ENCODE data around the gene TRIM41.
"Not testable (repeated sequence)": the region's sequence is repeated elsewhere in the genome, so short reads cannot be mapped to it uniquely, and the experiment has no call there.

Gene TRIM41

DNA sequence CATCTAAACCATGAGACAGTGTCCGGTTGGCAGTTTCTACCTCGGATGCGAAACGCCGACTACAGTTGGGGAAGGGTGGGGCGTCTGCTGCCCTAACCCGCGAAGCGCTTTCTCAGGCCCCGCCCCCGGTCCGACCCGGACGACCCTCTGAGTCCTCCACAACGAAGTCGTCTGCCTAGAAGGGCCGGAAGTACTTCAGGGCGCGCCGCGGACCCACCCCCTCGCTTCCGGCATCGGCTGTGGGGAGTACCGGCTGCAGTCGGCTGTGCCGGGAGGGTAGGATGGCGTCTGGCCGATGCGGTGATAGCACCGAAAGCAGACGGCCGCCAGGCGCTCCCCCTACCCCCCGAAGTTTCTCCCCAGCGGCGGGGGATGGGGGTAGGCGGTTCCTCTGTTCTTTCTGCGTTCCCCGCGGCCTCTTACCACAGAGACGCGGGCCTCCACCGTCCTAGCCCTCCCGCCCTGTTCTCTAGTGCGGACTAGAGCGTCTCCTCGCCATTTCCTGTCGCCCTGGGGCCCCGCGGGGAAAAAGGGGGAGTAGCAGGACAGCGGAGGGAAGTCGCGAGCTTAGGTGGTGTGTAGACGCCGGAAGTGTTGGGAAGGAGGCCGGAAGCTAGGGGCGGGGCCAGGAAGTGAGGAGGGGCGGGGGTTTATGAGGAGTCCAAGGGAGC, at the start of gene TRIM41:
TRIM41 (plus strand) TSS at position 224 of the 671 bp plus-strand sequence. CDS start 719 bp downstream, outside the sequence.
- no peak for DNase-seq

DNA sequence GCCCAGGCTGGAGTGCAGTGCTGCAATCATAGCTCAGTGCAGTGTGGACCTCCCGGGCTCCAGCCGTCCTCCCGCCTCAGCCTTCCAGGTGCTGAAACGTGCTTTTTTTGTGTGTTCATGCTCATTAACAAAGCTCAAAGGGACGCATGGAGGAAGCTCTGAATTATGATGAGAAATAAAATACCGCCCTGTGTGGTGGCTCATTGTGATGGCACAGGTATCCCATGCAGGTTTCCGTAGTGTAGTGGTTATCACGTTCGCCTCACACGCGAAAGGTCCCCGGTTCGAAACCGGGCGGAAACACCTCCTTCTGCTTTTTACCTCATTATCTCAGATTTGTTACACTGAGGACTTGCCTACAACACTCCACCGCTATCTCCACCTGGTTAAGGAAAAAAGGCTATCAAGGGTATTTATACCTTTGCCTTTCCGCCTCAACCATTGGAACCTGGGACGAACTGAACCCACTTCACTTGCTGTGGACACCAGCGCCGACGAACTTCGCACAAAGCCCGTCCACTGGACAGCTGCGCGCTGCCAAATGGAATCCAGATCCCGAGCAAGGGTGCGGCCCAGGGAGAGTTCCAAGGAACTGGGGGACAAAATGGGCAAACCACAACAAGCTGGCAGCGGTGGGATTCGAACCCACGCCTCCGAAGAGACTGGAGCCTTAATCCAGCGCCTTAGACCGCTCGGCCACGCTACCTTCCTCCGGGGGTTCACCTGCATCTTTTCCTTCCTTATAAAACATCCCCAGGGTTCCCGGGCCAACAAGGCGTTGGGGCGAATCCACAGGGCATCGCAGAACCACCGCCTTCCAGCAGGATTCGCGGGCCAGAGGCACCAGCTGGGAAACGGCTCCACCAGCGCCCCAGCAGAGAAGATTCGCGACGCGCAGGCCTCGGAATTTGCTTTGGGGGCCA, 49.4 kb upstream of the TRIM41 start:
- DNase-seq, result no peak

DNA sequence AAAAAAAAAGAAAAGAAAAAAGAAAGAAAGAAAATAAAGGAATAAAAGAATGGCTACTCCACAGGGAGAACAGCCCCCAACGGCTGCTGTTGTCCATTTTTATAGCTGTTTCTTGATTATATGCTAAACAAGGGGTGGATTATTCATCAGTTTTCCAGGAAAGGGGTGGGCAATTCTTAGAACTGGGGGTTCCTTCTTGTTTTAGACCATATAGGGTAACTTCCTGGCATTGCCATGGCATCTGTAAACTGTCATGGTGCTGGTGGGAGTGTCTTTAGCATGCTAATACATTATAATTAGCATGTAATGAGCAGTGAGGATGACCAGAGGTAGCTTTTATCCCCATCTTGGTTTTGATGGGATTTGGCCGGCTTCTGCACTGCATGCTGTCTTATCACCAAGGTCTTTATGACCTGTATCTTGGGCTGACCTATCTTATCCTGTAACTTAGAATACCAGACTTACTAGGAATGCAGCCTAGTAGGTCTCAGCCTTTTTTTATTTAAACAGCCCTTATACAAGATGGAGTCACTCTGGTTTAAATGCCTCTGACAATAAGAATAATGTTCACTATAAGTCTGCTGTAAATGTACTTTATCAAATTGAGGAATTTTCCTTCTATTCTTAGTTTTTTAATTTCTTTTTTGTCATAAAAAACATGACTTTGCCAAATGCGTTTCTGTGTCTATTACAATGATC, 46.7 kb upstream of the TRIM41 start:
- DNase-seq, result no peak

DNA sequence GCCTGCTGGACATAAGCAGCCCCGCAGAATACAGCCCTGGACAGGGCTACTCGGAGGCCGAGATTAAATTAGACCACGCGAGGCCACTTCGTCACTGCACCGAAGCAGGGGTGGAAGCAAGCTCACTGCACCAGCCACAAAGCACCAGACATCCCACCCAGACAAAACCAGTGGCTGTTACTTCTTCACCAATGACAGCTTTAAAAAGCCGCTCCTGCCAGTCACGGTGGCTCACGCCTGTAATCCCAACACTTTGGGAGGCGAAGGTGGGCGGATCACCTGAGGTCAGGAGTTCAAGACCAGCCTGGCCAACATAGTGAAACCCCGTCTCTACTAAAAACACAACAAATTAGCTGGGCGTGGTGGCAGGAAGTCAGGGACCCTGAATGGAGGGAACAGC, 45.5 kb upstream of the TRIM41 start:
- not testable (repeated sequence) for DNase-seq

DNA sequence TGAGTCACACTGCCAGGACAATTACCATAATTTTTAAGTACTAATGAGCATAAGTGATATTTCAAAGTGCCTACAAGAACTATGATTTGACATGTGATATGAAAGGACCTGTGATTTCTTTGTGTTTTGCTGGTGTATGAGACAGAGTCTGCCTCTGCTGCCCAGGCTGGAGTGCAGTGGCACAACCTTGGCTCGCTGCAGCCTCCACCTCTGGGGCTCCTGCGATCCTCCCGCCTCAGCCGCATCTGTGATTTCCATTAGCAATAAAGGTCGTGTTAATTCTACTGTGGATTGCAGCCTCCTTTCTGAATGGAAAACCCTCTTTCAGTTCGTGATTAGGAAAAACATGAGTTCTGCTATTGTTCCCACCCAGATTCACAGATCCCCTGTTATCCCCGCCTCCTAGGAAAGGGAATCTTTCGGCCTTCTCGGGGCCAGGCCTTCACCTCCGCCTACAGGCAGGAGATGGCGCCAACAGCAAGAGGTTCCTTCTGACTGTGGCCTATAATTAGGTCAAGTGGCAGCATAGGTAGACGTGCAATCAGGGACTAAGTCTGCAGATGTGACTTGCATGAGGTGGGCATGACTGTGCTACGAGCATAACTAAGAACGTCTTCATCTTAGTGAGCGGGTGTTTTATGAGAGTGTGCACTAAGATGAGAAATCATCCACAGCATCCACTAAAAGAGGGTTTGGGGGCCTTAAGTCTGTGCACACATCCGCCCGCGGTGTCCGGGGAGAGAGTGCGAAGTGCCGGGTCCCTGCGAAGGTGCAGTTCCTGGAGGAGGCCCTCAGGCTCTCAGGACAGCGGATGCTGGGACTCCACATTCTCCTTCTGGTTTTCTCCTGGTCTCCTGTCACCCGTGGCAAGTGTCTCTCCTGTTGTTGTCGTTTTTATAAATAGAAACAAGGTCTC, 41.2 kb upstream of the TRIM41 start:
- DNase-seq, result no peak

DNA sequence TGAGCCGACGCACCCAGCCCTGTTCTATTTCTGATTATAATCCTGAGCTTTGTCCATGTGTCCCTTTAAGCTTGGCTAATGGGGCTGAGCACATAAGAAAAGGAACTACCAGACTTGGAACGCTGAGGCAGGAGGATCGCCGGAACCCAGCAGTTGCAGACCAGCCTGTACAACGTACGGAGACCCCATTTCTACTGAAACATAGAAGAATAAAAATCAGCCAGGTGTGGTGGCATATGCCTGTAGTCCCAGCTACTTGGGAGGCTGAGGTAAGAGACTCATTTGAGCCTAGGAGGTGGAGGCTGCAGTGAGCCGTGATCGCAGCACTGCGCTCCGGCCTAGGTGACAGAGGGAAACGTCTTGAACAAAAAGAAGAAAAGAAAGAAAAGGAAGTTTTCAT, 40.4 kb upstream of the TRIM41 start:
- no peak for DNase-seq

DNA sequence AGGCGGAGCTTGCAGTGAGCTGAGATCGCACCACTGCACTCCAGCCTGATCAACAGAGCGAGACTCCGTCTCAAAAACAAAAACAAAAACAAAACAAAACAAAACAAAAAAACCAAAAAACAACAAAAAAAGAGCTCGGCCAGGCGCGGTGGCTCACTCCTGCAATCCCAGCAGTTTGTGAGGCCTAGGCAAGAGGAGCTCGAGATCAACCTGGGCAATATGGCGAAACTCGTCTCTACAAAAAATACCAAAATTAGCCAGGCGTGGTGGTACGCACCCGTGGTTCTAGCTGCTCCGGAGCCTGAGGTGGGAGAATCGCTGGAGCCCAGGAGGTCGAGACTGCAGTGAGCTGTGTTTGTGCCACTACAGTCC, 38.2 kb upstream of the TRIM41 start:
- DNase-seq, result no peak

DNA sequence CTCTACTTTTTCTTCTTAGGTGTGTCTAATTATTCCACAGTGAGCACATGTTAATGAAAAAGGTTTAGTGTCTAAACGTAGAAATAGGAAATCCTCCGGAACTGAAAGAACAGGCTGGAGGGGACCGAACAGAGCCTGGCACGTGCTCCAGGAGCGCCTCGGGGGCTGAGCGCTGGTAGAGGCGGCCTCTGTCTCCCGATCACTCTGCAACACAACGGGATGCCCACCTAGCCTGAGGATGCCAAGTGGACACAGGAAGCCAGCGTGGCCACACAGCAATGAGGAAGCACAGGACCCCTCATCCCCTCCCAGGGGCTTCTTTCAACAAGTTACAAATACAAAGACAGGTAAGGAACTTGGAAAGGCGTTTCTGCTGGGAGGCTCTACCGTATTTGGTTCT, 37.5 kb upstream of the TRIM41 start:
- no peak for DNase-seq

DNA sequence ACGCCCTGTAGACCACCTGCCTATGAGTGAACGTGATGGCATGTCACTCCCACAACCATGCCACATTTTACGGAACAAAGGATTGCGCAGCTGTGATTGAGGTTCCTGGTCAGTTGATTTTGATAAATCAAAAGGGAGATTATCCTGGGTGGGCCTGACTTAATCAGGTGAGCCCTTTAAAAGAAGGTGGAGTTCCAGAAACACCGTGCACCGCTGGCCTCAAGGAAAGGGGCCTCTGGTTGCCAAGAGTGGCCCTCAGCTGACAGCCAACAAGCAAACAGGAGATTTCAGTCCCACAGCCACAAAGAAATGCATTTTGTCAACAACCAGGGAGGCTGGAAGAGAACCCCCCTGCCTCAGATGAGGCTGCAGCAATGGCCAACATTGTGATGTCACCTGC, 37.1 kb upstream of the TRIM41 start:
- DNase-seq, result no peak

DNA sequence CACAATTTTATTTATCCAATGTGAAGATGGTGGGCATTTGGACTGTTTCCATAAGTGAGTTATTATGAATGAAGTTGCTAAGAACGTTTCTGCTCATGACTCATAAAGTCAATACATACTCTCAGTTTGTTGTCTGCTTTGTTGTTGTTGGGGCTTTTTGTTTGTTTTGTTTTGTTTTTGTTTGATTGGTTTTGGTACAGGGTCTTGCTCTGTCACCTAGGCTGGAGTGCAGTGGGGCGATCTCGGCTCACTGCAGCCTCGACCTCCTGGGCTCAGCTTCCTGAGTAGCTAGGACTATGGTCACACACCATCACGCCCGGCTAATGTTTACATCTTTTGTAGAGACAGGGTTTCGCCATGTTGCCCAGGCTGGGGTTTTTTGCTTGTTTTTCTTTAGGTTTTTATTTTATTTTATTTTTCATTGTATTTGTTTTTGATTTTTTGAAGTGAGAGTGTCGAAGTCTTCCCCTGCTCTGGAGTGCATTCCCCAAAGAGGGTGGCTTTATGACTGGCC, 36.0 kb upstream of the TRIM41 start:
- no peak for DNase-seq

DNA sequence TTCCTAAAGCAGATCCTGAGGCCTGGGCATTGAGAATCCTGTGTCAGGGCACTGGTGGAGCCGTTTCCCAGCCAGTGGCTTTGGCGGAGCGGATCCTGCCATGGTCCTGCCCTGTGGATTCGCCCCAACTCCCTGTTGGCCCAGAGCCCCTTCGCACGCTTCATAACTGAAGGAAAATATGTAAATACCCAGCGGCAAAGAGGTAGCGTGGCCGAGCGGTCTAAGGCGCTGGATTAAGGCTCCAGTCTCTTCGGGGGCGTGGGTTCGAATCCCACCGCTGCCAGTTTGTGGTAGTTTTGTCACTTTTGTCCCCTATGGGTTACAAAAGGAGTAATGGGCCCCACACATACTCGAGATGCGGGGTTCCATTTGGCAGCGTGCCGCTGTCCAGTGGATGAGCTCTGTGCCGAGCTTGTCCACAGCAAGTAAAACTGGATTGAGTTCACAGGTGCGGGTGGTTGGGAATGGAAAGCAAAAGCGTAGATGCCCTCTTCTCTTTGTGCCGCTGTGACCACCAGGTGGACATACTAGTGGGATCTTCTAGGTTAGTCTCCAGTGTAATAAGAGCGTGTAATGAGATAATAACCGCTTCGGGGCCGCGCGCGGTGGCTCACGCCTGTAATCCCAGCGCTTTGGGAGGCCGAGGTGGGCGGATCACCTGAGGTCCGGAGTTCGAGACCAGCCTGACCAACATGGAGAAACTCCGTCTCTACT, 35.4 kb upstream of the TRIM41 start:
- DNase-seq, result no peak

DNA sequence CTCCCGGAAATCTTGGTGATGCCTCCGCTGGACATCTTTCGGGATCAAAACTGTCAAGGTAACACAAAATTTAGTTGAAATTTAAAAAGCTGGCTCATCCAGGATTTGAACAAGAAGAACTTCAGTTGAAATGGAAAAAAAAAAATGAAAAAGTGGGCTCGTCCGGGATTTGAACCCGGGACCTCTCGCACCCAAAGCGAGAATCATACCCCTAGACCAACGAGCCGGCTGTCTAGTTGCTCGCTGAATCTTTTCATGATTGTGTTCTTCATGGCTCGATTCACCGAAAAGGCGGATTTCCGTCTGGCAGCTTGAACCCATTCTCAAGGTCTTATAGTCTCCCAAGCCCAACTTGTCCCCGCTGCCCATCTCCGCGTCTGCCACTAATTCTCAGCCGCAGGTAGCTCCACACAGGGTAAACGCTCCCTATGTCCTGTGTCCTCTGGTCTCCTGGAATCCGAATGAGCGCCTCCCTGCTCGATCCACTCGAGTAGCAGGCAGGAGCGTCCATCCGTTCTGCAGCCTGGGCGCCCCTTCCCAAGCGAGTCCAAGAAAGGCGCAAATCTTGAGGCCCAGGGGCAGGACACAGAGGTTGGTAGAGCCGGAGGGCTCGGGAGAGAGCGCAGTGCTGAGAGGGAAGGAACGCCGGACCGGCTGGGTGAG, 34.2 kb upstream of the TRIM41 start:
- DNase-seq, result no peak

DNA sequence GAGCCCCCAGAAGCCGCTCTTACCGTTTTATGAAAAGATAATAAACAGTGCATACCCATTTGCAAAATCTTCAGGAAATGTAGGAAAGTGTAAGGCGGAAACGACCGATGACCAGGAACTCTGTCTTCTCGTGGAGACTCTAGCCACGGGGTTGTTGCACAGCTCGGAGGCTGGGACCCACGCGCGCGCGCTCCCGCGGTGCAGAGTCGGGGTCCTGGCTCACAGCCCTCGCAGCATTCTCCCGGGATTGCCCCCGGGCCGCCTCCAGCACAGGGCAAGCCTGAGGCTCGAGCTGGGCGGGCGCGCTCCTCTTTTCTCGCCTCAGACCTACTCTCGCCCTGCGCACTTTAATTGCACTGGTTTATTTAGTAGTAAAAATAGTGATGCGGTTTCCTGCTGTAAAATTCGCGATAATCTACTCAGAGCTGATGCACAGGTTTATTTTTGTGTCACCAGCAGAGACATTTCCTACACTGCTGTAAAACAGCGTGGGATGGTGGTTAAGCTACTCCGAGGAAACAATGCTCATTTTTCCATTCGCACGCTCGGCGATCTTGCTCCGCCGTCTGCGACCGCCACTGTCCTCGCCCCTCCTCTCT, 33.6 kb upstream of the TRIM41 start:
- DNase-seq, result no peak

DNA sequence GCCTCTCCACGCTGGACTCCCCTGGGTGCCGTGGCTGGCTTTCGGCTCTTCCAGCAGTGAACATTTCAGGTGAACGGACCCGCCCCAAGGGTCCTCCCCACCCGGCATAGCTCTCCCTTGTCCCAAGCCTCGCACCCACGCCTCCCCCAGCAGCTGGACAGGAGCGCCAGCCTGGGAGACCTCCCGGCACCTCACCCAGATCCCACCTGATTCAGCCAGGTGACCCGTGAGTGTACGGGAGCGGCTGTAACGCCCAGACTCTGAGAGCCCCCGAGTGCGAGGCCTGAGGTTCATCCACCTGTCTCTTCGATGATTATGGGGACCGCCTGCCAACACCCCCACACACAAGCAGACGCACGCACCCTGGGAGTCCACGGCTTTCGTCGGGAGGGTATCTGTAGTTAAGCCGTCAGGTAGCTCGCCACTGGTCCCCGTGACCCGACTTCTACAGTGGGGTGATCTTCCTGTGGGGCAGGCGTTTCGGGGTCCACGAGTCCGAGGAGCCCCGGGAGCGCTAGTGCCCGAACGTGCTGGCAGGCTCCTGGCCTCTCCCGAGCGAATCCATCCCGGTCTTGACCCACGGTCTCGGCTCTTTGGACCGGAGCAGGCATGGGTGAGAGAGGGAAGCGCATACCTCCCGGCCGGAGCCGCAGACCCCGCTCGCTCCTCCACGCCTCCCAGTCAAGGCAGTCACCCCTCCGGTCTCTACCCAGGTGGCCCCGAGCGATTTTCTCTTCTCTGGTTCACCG, 32.9 kb upstream of the TRIM41 start:
- no peak for DNase-seq

DNA sequence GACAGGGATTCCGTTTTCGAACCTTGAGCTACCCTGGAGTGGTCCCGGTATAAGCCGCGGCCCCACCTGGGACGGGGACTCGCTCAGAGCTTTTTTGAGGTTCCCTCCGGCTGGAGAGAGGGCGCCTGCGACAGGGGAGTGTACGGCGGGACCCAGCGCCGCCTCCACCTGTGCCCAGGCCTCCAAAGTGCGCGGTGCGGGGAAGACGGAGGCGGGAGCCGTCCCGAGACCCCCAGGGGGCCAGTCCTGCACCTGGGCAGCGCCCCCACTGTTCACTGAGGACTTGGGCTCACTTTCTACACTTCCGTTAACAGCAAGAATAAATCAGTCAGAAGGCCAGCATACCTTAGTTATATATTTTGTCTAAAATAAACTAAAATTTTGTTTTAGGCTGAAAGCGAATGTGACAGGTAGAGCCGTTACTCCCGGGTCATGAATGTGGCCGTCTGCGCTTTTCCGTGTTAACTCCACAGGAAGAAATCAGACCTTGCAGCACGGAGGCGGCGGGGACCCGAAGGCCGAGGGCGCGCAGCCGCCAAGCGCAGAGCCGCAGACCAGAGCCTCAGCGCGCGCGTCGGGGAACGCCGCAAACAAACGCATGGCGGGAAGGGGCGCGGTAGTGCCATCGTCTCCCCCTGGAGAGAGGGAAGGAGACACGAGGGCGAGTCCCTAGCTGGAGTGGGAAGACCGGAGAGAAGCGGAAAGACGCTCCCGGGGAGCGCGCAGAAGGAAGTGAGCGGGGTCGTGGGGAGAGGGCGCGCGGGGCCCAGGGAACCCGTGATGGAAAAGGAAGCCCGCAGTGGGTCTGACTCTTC, 32.2 kb upstream of the TRIM41 start:
- no peak for DNase-seq

DNA sequence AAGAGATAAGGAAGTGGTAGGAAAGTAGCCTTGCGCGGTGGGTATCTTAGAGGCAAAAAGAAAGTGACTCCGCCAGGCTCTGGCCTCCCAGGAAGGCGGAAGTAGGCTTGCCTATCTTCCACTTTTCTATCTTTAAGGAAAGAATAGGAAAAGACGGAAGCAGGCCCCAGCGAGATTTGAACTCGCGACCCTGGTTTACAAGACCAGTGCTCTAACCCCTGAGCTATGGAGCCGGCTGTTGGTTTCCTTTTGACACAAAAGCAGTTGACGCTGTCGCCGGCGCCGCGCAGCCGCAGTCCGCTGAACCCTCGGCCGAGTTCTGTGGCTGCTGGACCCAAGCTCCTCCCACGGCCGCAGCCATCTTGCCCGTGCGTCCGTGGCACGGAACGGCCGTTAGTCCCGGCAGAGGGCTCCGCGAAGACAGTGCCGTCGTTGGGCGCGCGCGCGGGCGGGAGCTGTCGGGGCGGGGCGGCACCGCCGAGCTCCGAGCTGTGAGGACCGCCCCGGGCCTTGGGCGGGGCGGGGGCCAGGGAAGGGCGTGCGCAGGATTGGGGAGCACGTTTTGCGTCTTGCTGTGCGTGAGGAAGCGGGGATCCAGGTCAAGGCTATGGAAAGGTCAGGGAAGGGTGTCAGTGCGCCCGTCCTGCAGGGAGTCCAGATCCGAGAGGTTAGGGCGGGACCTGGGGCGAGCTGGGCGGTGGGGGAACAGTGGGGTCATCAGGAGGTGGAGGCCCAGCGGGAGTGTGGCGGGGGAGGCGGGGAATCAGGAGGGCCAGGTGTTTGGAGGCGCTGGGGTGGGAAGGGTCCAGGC, 31.4 kb upstream of the TRIM41 start:
- no peak for DNase-seq

DNA sequence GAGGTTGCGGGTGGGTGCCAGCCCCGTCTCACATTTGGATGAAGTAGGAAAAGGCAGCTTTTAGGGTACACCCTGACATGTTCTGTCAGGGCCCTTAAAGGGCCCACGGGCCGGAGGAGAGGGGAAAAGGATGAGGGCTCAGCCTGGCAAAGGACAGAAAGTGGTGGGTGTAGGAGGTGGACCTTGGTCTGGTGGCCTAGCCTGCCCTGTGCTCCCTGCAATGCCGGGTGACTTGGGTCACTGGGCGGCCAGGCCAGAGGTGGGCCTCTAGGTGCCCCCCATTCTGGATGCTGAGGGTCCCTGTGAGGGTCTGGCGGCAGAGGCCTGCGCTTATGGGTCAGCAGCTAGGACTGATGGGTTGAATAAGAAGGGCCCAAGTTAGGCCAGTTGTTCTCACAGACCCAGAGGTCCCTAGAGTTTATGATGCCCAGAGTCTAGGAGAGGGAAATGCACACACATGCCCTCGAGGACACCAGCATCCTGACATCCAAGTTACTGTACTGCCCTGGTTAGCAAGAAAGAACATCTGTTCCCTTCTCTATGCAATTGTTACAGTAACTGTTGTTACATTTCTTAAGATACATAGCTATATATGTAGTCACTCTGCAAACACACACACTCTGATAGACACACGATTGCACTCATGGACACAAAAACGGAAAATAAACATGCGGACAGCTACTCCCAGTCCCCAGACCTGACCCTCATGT, 30.6 kb upstream of the TRIM41 start:
- DNase-seq, result no peak
